Esophagus squamous epithelium (tissue), 4 donors: Measurements from ENCODE around the gene KCNMA1.

ENCODE experiments used
- POLR2A ChIP-seq, 4 donors: fragments of 450-650 bp; IDR thresholded peaks; one replicate each; pipeline ENCODE4 v1.6.1; 2017; ENCODE audit warnings: antibody characterized with exemption in 4 of 4, mild to moderate bottlenecking in 4 of 4, moderate library complexity in 3 of 4
- TF ChIP-seq, protein P1 (sequence below), 6 experiments: fragments of 450-650 bp in 4 of 6; fragments of 200-600 bp in 2 of 6; sonication (generic) in 2 of 6; IDR thresholded peaks; one replicate each; pipeline ENCODE4 v1.5.1; 2016 to 2019; ENCODE audit warnings: antibody characterized with exemption in 6 of 6, mild to moderate bottlenecking in 4 of 6, moderate library complexity in 4 of 6

DNA sequence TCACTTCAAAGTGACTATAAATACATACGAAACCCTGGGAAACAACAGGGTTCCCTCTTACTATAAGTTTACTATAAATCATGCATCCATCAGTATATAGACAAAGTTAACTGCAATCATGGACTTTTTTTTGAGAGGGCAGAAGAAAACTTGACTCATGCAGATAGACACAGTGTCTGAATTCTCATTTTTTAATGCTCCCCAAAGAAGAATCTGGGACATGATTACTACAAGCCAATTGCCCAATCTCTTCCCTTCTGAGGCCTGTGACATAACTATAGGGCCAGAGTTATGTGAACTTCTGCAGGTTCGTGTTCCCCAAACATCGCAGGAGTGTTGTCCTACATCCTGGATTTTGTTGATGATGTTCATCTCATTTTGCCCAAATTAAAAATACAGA is 376.5 kb downstream of the KCNMA1 start:
- TF ChIP-seq, protein P1, sequence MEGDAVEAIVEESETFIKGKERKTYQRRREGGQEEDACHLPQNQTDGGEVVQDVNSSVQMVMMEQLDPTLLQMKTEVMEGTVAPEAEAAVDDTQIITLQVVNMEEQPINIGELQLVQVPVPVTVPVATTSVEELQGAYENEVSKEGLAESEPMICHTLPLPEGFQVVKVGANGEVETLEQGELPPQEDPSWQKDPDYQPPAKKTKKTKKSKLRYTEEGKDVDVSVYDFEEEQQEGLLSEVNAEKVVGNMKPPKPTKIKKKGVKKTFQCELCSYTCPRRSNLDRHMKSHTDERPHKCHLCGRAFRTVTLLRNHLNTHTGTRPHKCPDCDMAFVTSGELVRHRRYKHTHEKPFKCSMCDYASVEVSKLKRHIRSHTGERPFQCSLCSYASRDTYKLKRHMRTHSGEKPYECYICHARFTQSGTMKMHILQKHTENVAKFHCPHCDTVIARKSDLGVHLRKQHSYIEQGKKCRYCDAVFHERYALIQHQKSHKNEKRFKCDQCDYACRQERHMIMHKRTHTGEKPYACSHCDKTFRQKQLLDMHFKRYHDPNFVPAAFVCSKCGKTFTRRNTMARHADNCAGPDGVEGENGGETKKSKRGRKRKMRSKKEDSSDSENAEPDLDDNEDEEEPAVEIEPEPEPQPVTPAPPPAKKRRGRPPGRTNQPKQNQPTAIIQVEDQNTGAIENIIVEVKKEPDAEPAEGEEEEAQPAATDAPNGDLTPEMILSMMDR (IDR thresholded peaks at IDR 0.05): no peak
- no peak for TF ChIP-seq POLR2A (IDR thresholded peaks at IDR 0.05)
